DOHH2 (cell line): Measurements from ENCODE around the gene OXCT2.

Experiments used
- H3F3A ChIP-seq: fragments of 200-600 bp; sonication (generic), shearing (Covaris generic); 2 replicates; pipeline ENCODE4 v1.6.0; 2016; ENCODE audit warnings: antibody characterized with exemption, mild to moderate bottlenecking; ENCODE audit not compliant: control insufficient read depth, insufficient read depth
- H3K27ac ChIP-seq: fragments of 200-600 bp; sonication (generic); 2 replicates; pipeline ENCODE4 v1.5.1; 2014; ENCODE audit warnings: low read depth, mild to moderate bottlenecking, low read length, moderate library complexity
- H3K27me3 ChIP-seq: fragments of 200-600 bp; sonication (generic); 2 replicates; pipeline ENCODE4 v1.6.1; 2014; ENCODE audit warnings: mild to moderate bottlenecking, low read length, mixed read lengths; ENCODE audit not compliant: control insufficient read depth
- H3K36me3 ChIP-seq: fragments of 200-600 bp; sonication (generic); 2 replicates; pipeline ENCODE4 v1.6.1; 2014; ENCODE audit warnings: mild to moderate bottlenecking, low read length, moderate library complexity, mixed read lengths; ENCODE audit not compliant: control insufficient read depth
- H3K4me1 ChIP-seq: fragments of 200-600 bp; sonication (generic); 2 replicates; pipeline ENCODE4 v1.6.1; 2014; ENCODE audit warnings: mild to moderate bottlenecking, low read length, mixed read lengths; ENCODE audit not compliant: control insufficient read depth
- H3K4me2 ChIP-seq: fragments of 200-600 bp; sonication (generic); 2 replicates; pipeline ENCODE4 v1.6.0; 2014; ENCODE audit warnings: mild to moderate bottlenecking, low read length, moderate library complexity
- H3K4me3 ChIP-seq: fragments of 200-600 bp; sonication (generic); 2 replicates; pipeline ENCODE4 v1.5.1; 2014; ENCODE audit warnings: mild to moderate bottlenecking, low read length, mixed read lengths
- H3K79me2 ChIP-seq: fragments of 200-600 bp; sonication (generic); 2 replicates; pipeline ENCODE4 v1.6.1; 2014; ENCODE audit warnings: mild to moderate bottlenecking, low read length, mixed read lengths; ENCODE audit not compliant: control insufficient read depth
- H3K9me2 ChIP-seq: fragments of 200-600 bp; sonication (generic); replicated peaks from 2 replicates; pipeline ENCODE4 v1.6.1; 2014; ENCODE audit warnings: mild to moderate bottlenecking, low read length, mixed read lengths; ENCODE audit not compliant: control insufficient read depth
- H3K9me3 ChIP-seq: fragments of 200-600 bp; sonication (generic); 2 replicates; pipeline ENCODE4 v1.6.1; 2014; ENCODE audit warnings: antibody characterized with exemption, low read length, mixed read lengths; ENCODE audit not compliant: control insufficient read depth, insufficient read depth
- H4K20me1 ChIP-seq: fragments of 200-600 bp; sonication (generic); 2 replicates; pipeline ENCODE4 v1.6.0; 2014; ENCODE audit warnings: low read depth, mild to moderate bottlenecking, antibody characterized with exemption, low read length, moderate library complexity; ENCODE audit not compliant: control insufficient read depth, insufficient read depth
- EZH2phosphoT487 ChIP-seq: fragments of 200-600 bp; sonication (generic); IDR thresholded peaks from 2 replicates; pipeline ENCODE4 v1.6.1; 2017; ENCODE audit warnings: borderline replicate concordance, mild to moderate bottlenecking, antibody characterized with exemption, low read length, moderate library complexity, mixed read lengths
- TF ChIP-seq, protein P1 (sequence below): fragments of 200-600 bp; sonication (generic); IDR thresholded peaks from one replicate; pipeline ENCODE4 v1.5.1; 2014; ENCODE audit warnings: antibody characterized with exemption, mild to moderate bottlenecking, low read depth, low read length; ENCODE audit not compliant: poor library complexity, severe bottlenecking

Gene OXCT2

DNA sequence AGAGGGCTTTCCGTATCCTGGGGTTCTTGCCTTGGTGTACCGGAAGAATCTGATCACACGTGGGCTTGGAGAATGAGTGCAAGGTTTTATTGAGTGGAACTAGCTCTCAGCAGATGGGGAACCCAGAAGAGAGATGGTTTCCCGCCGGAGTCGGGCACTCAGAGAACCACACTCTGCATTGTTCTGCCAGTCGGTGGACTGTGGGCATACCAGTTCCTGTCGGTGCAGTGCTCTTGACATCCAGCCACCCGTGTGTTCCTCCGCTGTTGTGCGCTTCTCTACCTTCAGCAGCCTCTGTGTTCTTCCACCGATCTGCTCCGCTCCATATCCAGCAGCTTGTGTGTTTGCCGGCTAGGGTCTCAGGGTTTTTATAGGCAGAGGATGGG, 43.2 kb downstream of the OXCT2 start:
- Histone ChIP-seq H3K4me3 (no peak overlapping the region), H3K79me2 (no peaks in the 10 kb centered on the region), H4K20me1 (no peaks in the 10 kb centered on the region), H3F3A (no peaks in the 10 kb centered on the region), H3K4me2 (no peak overlapping the region), H3K4me1 (peaks cover 8% of the 10 kb centered on the region; the same call in 1 of the 2 replicates), H3K36me3 (no peaks in the 10 kb centered on the region), H3K27ac (no peak overlapping the region), H3K9me2 (no peaks in the 10 kb centered on the region), H3K27me3 (peaks cover 66% of the 10 kb centered on the region), H3K9me3 (no peaks in the 10 kb centered on the region)
- TF ChIP-seq EZH2phosphoT487: no peak
- TF ChIP-seq, protein P1, sequence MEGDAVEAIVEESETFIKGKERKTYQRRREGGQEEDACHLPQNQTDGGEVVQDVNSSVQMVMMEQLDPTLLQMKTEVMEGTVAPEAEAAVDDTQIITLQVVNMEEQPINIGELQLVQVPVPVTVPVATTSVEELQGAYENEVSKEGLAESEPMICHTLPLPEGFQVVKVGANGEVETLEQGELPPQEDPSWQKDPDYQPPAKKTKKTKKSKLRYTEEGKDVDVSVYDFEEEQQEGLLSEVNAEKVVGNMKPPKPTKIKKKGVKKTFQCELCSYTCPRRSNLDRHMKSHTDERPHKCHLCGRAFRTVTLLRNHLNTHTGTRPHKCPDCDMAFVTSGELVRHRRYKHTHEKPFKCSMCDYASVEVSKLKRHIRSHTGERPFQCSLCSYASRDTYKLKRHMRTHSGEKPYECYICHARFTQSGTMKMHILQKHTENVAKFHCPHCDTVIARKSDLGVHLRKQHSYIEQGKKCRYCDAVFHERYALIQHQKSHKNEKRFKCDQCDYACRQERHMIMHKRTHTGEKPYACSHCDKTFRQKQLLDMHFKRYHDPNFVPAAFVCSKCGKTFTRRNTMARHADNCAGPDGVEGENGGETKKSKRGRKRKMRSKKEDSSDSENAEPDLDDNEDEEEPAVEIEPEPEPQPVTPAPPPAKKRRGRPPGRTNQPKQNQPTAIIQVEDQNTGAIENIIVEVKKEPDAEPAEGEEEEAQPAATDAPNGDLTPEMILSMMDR: no peak

DNA sequence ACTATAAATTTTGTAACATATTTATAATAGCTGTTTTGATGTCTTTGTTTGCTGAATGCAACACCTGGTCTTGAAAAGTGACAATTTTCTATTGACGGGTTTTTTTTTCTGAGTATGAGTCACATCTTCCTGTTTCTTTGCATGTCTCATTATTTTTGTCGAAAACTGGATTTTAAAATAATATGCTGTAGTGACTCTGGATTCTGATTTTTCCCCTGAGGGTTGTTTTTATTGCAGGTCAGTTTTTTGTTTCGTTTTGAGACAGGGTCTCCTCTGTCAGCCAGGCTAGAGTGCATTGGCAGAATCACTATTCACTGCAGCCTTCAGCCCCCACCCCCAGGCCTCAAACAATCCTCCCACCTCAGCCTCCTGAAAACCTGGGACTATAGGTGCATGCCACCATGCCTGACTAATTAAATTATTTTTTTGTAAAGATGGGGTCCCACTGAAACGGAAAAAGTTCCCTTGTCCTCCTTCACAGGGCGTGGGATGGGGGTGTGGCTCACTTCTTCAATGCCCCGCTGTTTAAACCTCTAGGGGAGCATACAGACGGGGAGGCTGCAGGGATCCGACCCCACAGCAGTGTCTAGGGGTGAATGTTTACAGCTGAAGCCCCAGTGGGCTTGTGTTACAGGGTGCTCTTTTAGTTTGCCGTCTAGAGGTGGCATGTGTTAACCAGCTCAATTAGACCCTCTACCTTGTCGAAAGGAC, 43.8 kb downstream of the OXCT2 start:
- Histone ChIP-seq H3K79me2 (no peaks in the 10 kb centered on the region), H3K27me3 (peaks cover 62% of the 10 kb centered on the region), H3K27ac (no peak overlapping the region), H4K20me1 (no peaks in the 10 kb centered on the region), H3K9me2 (no peaks in the 10 kb centered on the region), H3F3A (no peaks in the 10 kb centered on the region), H3K36me3 (no peaks in the 10 kb centered on the region), H3K9me3 (no peaks in the 10 kb centered on the region), H3K4me1 (peaks cover 8% of the 10 kb centered on the region; the same call in 1 of the 2 replicates), H3K4me2 (no peak overlapping the region), H3K4me3 (no peak overlapping the region)
- TF ChIP-seq EZH2phosphoT487: peak; percentile 57
- TF ChIP-seq, protein P1: no peak

DNA sequence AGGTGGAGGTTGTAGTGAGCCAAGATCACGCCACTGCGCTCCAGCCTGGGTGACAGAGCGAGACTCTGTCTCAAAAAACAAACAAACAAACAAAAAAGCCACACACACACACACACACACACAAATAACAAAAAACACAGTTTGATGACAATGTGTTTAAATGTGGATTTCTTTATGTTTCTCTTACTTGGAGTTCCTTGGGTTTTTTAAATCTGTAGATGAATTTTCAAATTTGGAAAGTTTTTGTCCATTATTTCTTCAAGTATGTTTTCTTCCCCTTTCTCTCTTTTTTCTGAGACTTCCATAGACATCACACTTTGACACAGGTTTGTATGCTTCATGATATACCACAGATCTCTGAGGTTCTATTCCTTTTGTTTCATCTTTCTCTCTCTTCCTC, 44.5 kb downstream of the OXCT2 start:
- no peaks in the 10 kb centered on the region for H3F3A ChIP-seq
- peaks cover 8% of the 10 kb centered on the region; the same call in 1 of the 2 replicates for H3K4me1 ChIP-seq
- no peaks in the 10 kb centered on the region for H3K9me2 ChIP-seq
- no peaks in the 10 kb centered on the region for H3K9me3 ChIP-seq
- no peaks in the 10 kb centered on the region for H3K79me2 ChIP-seq
- no peaks in the 10 kb centered on the region for H3K36me3 ChIP-seq
- H3K4me3 ChIP-seq: no peak overlapping the region
- no peak overlapping the region for H3K4me2 ChIP-seq
- H3K27me3 ChIP-seq: peaks cover 69% of the 10 kb centered on the region
- H4K20me1 ChIP-seq: no peaks in the 10 kb centered on the region
- H3K27ac ChIP-seq: no peak overlapping the region
- no peak for TF ChIP-seq EZH2phosphoT487

DNA sequence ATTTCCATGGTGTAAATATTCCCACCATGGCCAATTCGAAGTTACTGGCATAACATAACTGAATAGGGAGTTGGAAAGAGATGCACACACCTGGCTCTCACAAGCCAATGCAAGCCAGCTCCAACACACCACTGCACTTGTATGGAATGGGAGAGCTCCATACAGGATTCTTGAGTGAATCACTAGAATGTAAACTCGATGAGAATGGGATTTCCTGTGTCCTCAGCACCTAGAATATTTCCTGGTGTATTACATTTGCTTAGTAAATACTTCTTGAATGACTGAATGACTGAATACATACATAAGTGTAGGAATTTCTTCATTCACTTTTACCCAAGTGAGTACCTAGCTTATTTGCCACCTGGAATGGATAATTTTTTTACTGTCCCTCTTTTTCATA, 48.7 kb downstream of the OXCT2 start:
- Histone ChIP-seq H3K4me1 (peaks cover 7% of the 10 kb centered on the region), H3F3A (no peaks in the 10 kb centered on the region), H3K4me2 (no peak overlapping the region), H3K27ac (no peak overlapping the region), H3K36me3 (no peaks in the 10 kb centered on the region), H3K9me2 (no peaks in the 10 kb centered on the region), H3K27me3 (peaks cover 48% of the 10 kb centered on the region), H3K4me3 (no peak overlapping the region), H3K79me2 (no peaks in the 10 kb centered on the region), H4K20me1 (no peaks in the 10 kb centered on the region), H3K9me3 (no peaks in the 10 kb centered on the region)
- TF ChIP-seq, protein P1: no peak
- no peak for TF ChIP-seq EZH2phosphoT487
